ENCODE results near the gene FOXM1.

GRCh38 chr12:2860170-2860569, 16.8 kb downstream of the FOXM1 start:
- TF ChIP-seq, protein P1, sequence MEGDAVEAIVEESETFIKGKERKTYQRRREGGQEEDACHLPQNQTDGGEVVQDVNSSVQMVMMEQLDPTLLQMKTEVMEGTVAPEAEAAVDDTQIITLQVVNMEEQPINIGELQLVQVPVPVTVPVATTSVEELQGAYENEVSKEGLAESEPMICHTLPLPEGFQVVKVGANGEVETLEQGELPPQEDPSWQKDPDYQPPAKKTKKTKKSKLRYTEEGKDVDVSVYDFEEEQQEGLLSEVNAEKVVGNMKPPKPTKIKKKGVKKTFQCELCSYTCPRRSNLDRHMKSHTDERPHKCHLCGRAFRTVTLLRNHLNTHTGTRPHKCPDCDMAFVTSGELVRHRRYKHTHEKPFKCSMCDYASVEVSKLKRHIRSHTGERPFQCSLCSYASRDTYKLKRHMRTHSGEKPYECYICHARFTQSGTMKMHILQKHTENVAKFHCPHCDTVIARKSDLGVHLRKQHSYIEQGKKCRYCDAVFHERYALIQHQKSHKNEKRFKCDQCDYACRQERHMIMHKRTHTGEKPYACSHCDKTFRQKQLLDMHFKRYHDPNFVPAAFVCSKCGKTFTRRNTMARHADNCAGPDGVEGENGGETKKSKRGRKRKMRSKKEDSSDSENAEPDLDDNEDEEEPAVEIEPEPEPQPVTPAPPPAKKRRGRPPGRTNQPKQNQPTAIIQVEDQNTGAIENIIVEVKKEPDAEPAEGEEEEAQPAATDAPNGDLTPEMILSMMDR (IDR thresholded peaks at IDR 0.05; ENCODE audit: low read depth, low read length, poor library complexity, severe bottlenecking), result no peak
- TF ChIP-seq EZH2phosphoT487 (IDR thresholded peaks at IDR 0.05; ENCODE audit: borderline replicate concordance, low read length), result no peak
